Fibroblast of gingiva (primary cell): ENCODE results near the gene SPOCK2.
A peak's percentile ranks its signal among the peaks of the same experiment; 100 is the strongest.
"Not testable (repeated sequence)": the region's sequence is repeated elsewhere in the genome, so short reads cannot be mapped to it uniquely, and the experiment has no call there.

Source experiments
- DNase-seq: peaks from one replicate; pipeline ENCODE4 v3.0.0-alpha.2; 2011; ENCODE audit warnings: low read depth

SPOCK2 gene, protein sequence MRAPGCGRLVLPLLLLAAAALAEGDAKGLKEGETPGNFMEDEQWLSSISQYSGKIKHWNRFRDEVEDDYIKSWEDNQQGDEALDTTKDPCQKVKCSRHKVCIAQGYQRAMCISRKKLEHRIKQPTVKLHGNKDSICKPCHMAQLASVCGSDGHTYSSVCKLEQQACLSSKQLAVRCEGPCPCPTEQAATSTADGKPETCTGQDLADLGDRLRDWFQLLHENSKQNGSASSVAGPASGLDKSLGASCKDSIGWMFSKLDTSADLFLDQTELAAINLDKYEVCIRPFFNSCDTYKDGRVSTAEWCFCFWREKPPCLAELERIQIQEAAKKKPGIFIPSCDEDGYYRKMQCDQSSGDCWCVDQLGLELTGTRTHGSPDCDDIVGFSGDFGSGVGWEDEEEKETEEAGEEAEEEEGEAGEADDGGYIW

GRCh38 chr10:72087969-72088888 lies at the start of gene SPOCK2:
Gene SPOCK2, minus strand, starts transcription at chr10:72088551. Its CDS starts 223 bp downstream, at chr10:72088328.
- no peak for DNase-seq

DNA sequence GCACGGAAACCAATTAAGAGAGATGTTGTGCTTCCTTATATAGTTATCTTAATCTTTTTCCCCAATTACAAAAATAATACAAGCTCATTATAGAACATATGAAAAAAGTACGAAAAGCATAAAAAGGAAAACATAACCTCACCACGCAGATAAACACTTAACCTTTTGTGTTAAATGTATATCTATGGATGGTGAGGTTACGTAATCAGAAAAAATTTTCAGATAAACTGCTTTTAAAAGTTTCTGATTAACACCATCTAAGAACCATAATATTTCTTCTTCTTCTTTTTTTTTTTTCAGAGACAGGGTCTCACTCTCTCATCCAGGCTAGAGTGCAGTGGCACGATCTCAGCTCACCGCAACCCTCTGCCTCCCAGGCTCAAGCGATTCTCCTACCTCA lies 49.2 kb upstream of the SPOCK2 start:
- DNase-seq, result no peak

GRCh38 chr10:72136225-72136624 lies 47.9 kb upstream of the SPOCK2 start:
- DNase-seq, result not testable (repeated sequence)

- no peak for DNase-seq
Observed at GRCh38 chr10:72134785-72135767, 46.7 kb upstream of the SPOCK2 start.

DNA sequence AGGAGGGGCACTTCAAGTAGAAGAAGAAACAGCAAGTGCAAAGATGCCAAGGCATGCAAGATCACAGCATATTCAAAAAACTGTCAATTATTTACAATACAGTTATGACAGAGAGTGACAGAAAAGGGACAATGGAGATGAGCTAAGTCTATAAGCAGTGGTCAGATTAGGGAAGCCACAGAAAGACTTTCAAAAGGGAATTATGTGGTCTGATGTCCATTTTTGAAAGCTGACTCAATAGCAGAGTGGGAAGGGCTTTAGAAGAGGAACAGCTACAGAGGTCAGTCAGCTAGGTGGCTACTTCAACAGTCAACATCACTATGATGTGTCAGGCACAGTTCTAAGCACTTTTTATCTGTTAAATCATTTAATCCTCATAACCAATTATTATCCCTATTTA lies 45.2 kb upstream of the SPOCK2 start:
- DNase-seq, result peak; percentile 40

DNA sequence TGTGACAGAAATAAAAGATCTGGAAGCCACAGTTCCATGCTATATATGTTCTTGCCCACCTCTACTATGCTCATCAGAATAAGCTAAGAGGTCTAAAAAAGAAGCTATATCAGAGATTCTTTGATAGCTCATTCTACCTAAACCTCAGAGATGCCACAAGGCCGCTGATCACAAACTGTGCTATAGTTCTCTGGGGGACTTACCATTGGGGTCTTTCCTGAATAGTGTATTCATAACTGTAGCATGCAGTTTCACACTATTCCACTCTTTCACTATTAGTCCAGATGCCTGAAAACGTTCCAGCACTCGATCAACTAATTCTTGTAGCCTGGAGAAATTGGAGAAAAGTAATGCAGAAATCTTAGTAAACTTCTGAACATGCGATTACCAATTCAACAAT lies 44.5 kb upstream of the SPOCK2 start:
- no peak for DNase-seq

GRCh38 chr10:72127571-72127970 lies 39.2 kb upstream of the SPOCK2 start:
- DNase-seq, result no peak

DNA sequence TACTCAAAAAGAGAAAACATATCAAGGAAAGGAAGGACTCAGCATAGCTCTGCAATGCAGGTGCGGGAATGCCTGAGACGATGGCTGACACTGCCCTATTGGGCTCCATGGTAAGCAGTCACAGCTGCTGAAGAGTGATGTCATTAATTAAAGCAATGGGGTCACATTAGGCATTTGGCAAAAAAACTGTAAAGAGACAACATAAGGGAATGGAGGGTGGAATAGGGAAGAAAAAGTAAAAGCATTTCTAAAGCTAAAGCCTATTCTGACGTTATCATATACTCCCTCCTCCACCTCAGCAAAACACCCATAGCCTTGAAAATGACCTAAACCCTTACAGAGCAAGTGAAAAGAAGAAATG lies 38.5 kb upstream of the SPOCK2 start:
- DNase-seq, result no peak

- DNase-seq, result peak; percentile 64
Observed at GRCh38 chr10:72126184-72126871, 38.0 kb upstream of the SPOCK2 start.

GRCh38 chr10:72124989-72125388 lies 36.6 kb upstream of the SPOCK2 start:
- DNase-seq, result peak; percentile 36

DNA sequence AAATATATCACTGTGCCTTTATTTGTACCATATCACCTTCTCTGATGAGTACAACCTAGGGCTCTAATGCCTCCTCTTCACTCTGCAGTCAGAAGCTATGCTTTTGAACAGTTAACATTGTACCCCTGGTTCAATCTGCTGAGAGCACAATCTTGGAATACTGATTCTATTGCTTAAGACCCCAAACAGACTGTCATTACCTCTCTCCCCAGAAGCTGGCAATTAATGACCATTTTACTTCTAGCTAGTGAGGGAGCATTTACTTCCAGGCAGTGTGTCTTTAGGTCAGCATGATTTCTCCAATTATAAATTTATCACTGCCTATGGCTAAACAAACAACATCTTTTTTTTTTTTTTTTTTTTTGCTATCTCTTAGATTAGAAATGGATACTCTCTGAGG lies 36.0 kb upstream of the SPOCK2 start:
- no peak for DNase-seq

- no peak for DNase-seq
Observed at GRCh38 chr10:72123616-72124015, 35.3 kb upstream of the SPOCK2 start.

DNA sequence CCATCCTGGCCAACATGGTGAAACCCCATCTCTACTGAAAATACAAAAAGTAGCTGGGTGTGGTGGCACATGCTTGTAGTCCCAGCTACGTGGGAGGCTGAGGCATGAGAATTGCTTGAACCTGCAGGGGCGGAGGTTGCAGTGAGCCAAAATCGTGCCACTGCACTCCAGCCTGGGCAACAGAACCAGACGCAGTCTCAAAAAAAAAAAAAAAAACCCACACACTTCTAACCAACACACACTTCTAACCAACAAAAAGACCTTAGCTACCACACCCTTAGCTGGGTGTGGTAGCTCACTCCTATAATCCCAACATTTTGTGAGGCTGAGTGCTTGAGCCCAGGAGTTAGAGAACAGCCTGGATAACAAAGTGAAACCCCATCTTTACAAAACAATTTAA lies 33.9 kb upstream of the SPOCK2 start:
- no peak for DNase-seq

DNA sequence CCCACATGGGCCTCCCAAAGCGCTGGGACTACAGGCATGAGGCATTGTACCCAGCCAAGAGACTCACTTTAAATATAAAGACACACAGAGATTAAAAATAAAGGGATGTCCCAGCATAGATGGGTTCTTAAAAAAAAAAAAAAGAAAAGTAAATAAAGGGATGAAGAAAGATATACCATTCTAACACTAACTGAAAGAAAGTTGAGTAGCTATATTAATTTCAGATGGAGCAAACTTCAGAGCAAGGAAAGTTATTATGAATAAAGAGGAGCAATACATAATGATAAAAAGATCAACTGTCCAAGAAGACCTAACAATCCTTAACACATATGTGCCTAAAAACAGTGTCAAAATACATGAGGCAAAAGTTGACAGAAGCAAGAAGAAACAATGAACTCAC lies 33.0 kb upstream of the SPOCK2 start:
- no peak for DNase-seq

DNA sequence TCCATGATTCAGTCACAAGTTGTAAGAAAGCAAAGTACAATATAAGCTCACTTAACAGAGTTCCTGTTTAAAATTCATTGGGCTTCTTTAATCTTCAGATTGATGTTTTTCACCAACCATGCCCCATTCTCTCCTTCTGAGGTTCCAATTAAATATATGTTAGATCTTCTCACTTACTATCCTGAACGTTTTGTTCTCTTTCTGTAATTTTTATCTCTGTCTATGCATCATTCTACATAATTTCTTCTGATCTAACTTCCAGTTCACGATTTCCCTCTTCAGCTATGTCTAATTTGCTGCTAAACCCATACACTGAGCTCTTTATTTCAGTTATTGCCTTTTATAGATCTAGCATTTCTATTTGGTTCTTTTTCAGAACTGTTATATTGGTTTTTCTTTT lies 28.0 kb upstream of the SPOCK2 start:
- no peak for DNase-seq

DNA sequence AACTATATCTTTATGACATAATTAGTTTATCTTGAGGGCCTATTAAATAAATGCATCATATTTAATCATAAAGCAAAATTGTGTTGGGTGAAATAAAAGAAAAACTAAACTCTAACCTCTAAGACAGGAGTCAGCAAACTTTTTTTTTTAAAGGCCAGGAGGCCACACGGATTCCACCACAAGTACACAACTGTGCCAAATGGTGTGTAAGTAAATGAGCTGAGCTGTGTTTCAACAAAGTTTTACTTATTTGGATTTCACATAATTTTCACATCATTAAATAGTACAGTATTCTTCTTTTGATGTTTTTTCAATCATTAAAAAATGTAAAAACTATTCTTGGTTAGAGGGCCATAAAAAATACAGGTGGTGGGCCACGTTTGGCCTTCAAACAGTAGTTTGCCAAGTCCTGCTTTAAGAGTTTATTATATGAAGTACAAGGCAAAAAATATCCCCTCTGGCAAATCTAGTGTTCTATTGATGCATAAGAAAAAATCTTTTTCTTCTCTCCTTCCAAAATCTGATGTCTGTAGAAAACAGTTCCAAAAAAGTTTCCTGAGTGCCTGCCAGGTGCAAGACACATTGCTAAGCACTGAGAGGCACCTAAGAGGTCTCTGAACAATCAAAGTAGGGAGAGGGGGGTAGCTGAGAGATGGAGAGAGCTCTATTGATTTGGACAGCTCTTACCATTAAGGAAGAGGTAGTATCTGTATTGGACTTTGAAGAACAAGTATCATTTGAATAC lies 26.5 kb upstream of the SPOCK2 start:
- no peak for DNase-seq

- DNase-seq, result no peak
Observed at GRCh38 chr10:72110673-72111401, 22.5 kb upstream of the SPOCK2 start.

- no peak for DNase-seq
Observed at GRCh38 chr10:72109636-72110157, 21.3 kb upstream of the SPOCK2 start.

- DNase-seq, result no peak
Observed at GRCh38 chr10:72108830-72109635, 20.7 kb upstream of the SPOCK2 start.
